Measurements from ENCODE around the gene MAFF.

DNA sequence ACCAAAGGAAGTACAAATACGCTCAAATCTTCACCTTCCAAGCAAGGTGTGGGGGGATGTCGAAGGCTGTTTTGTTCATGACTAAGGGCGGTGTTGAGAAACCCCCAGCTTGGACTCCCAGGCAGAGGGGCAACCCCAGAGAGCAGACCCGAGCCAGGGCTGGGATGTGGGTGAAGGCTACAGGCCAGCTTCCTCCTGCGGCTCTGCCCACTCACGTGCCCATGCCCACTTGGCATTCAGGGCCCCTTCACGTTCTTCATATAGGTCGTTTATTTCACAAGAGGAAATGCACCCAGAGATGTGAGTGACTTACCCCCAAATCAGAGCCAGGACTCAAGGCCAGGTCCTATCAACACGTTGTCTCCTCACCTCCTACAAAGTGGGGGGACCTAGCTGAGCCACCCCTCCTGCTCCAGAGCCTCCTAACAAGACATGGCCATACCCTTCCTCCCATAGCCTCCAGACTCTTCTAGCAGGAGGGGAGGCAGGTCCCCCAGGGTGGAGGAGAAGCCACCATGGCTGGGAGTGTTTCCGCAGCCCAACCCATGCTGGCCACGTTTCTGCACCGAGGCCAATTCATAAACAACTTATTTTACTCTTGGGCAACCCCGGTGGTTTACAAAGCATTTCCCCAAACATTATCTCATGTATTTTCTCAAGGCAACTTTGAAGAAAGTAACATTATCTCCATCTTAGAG, 49.0 kb downstream of the MAFF start:
- no peak for TF ChIP-seq RAD21 (IDR thresholded peaks at IDR 0.05; ENCODE audit: low read depth)
- TF ChIP-seq, protein P1, sequence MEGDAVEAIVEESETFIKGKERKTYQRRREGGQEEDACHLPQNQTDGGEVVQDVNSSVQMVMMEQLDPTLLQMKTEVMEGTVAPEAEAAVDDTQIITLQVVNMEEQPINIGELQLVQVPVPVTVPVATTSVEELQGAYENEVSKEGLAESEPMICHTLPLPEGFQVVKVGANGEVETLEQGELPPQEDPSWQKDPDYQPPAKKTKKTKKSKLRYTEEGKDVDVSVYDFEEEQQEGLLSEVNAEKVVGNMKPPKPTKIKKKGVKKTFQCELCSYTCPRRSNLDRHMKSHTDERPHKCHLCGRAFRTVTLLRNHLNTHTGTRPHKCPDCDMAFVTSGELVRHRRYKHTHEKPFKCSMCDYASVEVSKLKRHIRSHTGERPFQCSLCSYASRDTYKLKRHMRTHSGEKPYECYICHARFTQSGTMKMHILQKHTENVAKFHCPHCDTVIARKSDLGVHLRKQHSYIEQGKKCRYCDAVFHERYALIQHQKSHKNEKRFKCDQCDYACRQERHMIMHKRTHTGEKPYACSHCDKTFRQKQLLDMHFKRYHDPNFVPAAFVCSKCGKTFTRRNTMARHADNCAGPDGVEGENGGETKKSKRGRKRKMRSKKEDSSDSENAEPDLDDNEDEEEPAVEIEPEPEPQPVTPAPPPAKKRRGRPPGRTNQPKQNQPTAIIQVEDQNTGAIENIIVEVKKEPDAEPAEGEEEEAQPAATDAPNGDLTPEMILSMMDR (IDR thresholded peaks at IDR 0.05 in 2 of 3, conservative IDR thresholded peaks at IDR 0.05 in 1 of 3; ENCODE audit: borderline replicate concordance in 1 of 3, insufficient read depth in 1 of 3, low read depth in 2 of 3, low read length in 2 of 3), result no peak
- TF ChIP-seq TCF7L2 (IDR thresholded peaks at IDR 0.05; ENCODE audit: borderline replicate concordance, extremely low read depth, insufficient read depth, insufficient read length), result no peak
- TF ChIP-seq EZH2 (IDR thresholded peaks at IDR 0.05), result no peak
- TF ChIP-seq ZFX (IDR thresholded peaks at IDR 0.05), result no peak
- no peak for TF ChIP-seq POLR2A (IDR thresholded peaks at IDR 0.05; ENCODE audit: borderline replicate concordance, extremely low read depth, insufficient read depth, insufficient read length)
- no peak for TF ChIP-seq ELF1 (IDR thresholded peaks at IDR 0.05; ENCODE audit: borderline replicate concordance, low read depth)
- TF ChIP-seq SIN3A (IDR thresholded peaks at IDR 0.05; ENCODE audit: low read depth), result no peak
- TF ChIP-seq, protein P2, sequence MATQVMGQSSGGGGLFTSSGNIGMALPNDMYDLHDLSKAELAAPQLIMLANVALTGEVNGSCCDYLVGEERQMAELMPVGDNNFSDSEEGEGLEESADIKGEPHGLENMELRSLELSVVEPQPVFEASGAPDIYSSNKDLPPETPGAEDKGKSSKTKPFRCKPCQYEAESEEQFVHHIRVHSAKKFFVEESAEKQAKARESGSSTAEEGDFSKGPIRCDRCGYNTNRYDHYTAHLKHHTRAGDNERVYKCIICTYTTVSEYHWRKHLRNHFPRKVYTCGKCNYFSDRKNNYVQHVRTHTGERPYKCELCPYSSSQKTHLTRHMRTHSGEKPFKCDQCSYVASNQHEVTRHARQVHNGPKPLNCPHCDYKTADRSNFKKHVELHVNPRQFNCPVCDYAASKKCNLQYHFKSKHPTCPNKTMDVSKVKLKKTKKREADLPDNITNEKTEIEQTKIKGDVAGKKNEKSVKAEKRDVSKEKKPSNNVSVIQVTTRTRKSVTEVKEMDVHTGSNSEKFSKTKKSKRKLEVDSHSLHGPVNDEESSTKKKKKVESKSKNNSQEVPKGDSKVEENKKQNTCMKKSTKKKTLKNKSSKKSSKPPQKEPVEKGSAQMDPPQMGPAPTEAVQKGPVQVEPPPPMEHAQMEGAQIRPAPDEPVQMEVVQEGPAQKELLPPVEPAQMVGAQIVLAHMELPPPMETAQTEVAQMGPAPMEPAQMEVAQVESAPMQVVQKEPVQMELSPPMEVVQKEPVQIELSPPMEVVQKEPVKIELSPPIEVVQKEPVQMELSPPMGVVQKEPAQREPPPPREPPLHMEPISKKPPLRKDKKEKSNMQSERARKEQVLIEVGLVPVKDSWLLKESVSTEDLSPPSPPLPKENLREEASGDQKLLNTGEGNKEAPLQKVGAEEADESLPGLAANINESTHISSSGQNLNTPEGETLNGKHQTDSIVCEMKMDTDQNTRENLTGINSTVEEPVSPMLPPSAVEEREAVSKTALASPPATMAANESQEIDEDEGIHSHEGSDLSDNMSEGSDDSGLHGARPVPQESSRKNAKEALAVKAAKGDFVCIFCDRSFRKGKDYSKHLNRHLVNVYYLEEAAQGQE (IDR thresholded peaks at IDR 0.05; ENCODE audit: low read depth), result no peak
- TF ChIP-seq, protein P3, sequence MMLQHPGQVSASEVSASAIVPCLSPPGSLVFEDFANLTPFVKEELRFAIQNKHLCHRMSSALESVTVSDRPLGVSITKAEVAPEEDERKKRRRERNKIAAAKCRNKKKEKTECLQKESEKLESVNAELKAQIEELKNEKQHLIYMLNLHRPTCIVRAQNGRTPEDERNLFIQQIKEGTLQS (IDR thresholded peaks at IDR 0.05), result no peak
- no peak for TF ChIP-seq SRF (IDR thresholded peaks at IDR 0.05; ENCODE audit: low read depth)
- no peak for TF ChIP-seq ZNF274 (IDR thresholded peaks at IDR 0.05; ENCODE audit: low read depth, low read length)
- TF ChIP-seq CEBPB (IDR thresholded peaks at IDR 0.05; ENCODE audit: low read depth), result no peak
- no peak for TF ChIP-seq POLR2AphosphoS5 (IDR thresholded peaks at IDR 0.05; ENCODE audit: low read depth, low read length)
